OCI-LY1 (cell line): ENCODE data around the gene NPHP1.

ENCODE experiments used
- CTCF ChIP-seq: fragments of 200-600 bp; sonication (generic), shearing (Covaris generic); IDR thresholded peaks from 2 replicates; pipeline ENCODE4 v1.5.1; 2017; ENCODE audit warnings: mild to moderate bottlenecking, antibody characterized with exemption, low read length, moderate library complexity, mixed read lengths
- EZH2 ChIP-seq: fragments of 200-600 bp; sonication (generic), shearing (Covaris generic); IDR thresholded peaks from 2 replicates; pipeline ENCODE4 v1.8.0; 2017; ENCODE audit warnings: borderline replicate concordance, mixed run types, mild to moderate bottlenecking, antibody characterized with exemption, low read length, moderate library complexity, mixed read lengths

- no peak for TF ChIP-seq CTCF
- TF ChIP-seq EZH2 = no peak
Measured at GRCh38 chr2:110097506-110098220, 107.2 kb downstream of the NPHP1 start.
